GM10248 (cell line): Measurements from ENCODE around the gene PER1.

Source experiments
- CTCF ChIA-PET: fragments of 300-600 bp; sonication (Branson Sonifier 250); formaldehyde crosslinking; extraction: SDS; loops from one replicate; lab custom pipeline; 2021; ENCODE audit warnings: antibody characterized with exemption; lab: Yijun Ruan, JAX
- POLR2A ChIA-PET: fragments of 350-650 bp; sonication (Branson Sonifier 250); formaldehyde crosslinking; extraction: SDS; loops from one replicate; lab custom pipeline; 2020; ENCODE audit warnings: antibody characterized with exemption; lab: Yijun Ruan, JAX
- DNase-seq: peaks from one replicate; pipeline ENCODE4 v3.0.0; 2012; ENCODE audit errors: extremely low spot score
- CTCF ChIP-seq: IDR thresholded peaks from 2 replicates; pipeline ENCODE4 v1.5.1; 2012; ENCODE audit warnings: mild to moderate bottlenecking, low read depth; ENCODE audit errors: extremely low read depth, missing control alignments, control extremely low read depth

The PER1 gene

GRCh38 chr17:8125154-8125946, 26.9 kb downstream of the PER1 start:
- CTCF ChIA-PET = interaction anchor here (1.0 to 3.8 kb wide), 5 partner anchors 13 to 258 kb away, joined by 3 to 43 read pairs (median 3); partner anchors contain the start of gene BORCS6
- DNase-seq = peak; percentile 80
- TF ChIP-seq CTCF = no peak
- POLR2A ChIA-PET = interaction anchor here (0.6 to 2.1 kb wide), 2 partner anchors 47 to 48 kb away, joined by 3 to 5 read pairs; no protein-coding TSS in a partner anchor

- no peak for DNase-seq
- POLR2A ChIA-PET = interaction anchor here (0.6 to 1.2 kb wide), 9 partner anchors 17 to 733 kb away, joined by 3 to 5 read pairs (median 3); partner anchors contain the start of gene PER1
- CTCF ChIA-PET = interaction anchor here (1.0 to 3.8 kb wide), 9 partner anchors 11 to 259 kb away, joined by 3 to 43 read pairs (median 3); partner anchors contain the start of genes BORCS6 and PFAS
- TF ChIP-seq CTCF = no peak
Measured at GRCh38 chr17:8124350-8125153, 27.7 kb downstream of the PER1 start.

- no peak for DNase-seq
- POLR2A ChIA-PET = interaction anchor here (0.6 to 1.2 kb wide), 8 partner anchors 18 to 734 kb away, joined by 3 to 5 read pairs (median 4); partner anchors contain the start of gene PER1
- CTCF ChIA-PET = interaction anchor here (1.0 to 3.8 kb wide), 10 partner anchors 11 to 260 kb away, joined by 3 to 43 read pairs (median 3); partner anchors contain the start of genes BORCS6 and PFAS
Measured at GRCh38 chr17:8123695-8124349, 28.4 kb downstream of the PER1 start, which contains the start of gene HES7. HES7 (minus strand) TSS chr17:8124106; CDS start chr17:8124084, 22 bp downstream.

GRCh38 chr17:8122924-8123694, 29.1 kb downstream of the PER1 start:
- no peak for TF ChIP-seq CTCF
- CTCF ChIA-PET = interaction anchor here (0.6 to 3.8 kb wide), 10 partner anchors 11 to 129 kb away, joined by 3 to 43 read pairs (median 5); partner anchors contain the start of gene PFAS
- peak; percentile 46 for DNase-seq
- POLR2A ChIA-PET = interaction anchor here (1.0 to 1.1 kb wide), 2 partner anchors 31 to 50 kb away, joined by 3 to 4 read pairs; no protein-coding TSS in a partner anchor

More at GRCh38 chr17:8123695-8124349, 28.4 kb downstream of the PER1 start, which contains the start of gene HES7:
- TF ChIP-seq CTCF = no peak

GRCh38 chr17:8122422-8122923, 29.7 kb downstream of the PER1 start:
- ChIA-PET POLR2A (interaction anchor here (0.6 to 1.0 kb wide), 3 partner anchors 31 to 636 kb away, joined by 3 to 9 read pairs (median 6); no protein-coding TSS in a partner anchor), CTCF (interaction anchor here (0.6 to 3.8 kb wide), 12 partner anchors 12 to 130 kb away, joined by 3 to 43 read pairs (median 4); no protein-coding TSS in a partner anchor)

More at GRCh38 chr17:8122422-8122923, 29.7 kb downstream of the PER1 start:
- no peak for DNase-seq
- TF ChIP-seq CTCF = no peak
